Testis (tissue), 5 donors: ENCODE results near the gene EMCN. TPM values are rescaled to one million over a fixed set of nuclear protein-coding genes. Genes with fewer than 3 reads are reported as not detected.

Experiments used
- DNase-seq: peaks from one replicate; pipeline ENCODE4 v3.0.0-alpha.2; 2019
- H3K27ac ChIP-seq, 2 donors: fragments of 200-600 bp; sonication (generic); one replicate each; pipeline ENCODE4 v1.5.1; 2019
- H3K27me3 ChIP-seq: fragments of 200-600 bp; sonication (generic); one replicate; pipeline ENCODE4 v1.5.1; 2019
- H3K36me3 ChIP-seq: fragments of 200-600 bp; sonication (generic); one replicate; pipeline ENCODE4 v1.5.1; 2017; ENCODE audit warnings: low read depth; ENCODE audit errors: missing control alignments
- H3K4me1 ChIP-seq: fragments of 200-600 bp; sonication (generic); one replicate; pipeline ENCODE4 v1.5.1; 2019
- H3K4me3 ChIP-seq, 2 donors: fragments of 200-600 bp; sonication (generic); one replicate each; pipeline ENCODE4 v1.5.1; 2017 to 2019
- H3K9me3 ChIP-seq: fragments of 200-600 bp; sonication (generic); one replicate; pipeline ENCODE4 v1.5.1; 2017
- CTCF ChIP-seq, 3 experiments: fragments of 450-650 bp in 2 of 3; fragments of 200-600 bp in 1 of 3; sonication (generic) in 1 of 3; IDR thresholded peaks; one replicate each; pipeline ENCODE4 v1.5.1; 2016 to 2019; ENCODE audit warnings: antibody characterized with exemption in 3 of 3, mild to moderate bottlenecking in 2 of 3, moderate library complexity in 1 of 3
- POLR2A ChIP-seq: fragments of 450-650 bp; IDR thresholded peaks from one replicate; pipeline ENCODE4 v1.6.1; 2017; ENCODE audit warnings: antibody characterized with exemption, mild to moderate bottlenecking, moderate library complexity
- WGBS, 2 donors: methylation state at CpG; one replicate each; pipeline ENCODE4 v1.1.5; 2018; 5-methylcytosine and 5-hydroxymethylcytosine counted together
- intact Hi-C: fragments of 100-400 bp; cut with DNase I; formaldehyde crosslinking; loops from one replicate; pipeline ENCODE4 v1.15.1; 2023; ENCODE audit warnings: low total_unique reads
- long read RNA-seq, 2 donors: transcript quantifications; one replicate each; lab custom pipeline, GENCODE V29; 2026
- polyA plus RNA-seq: library from polyadenylated mRNA; stranded (reverse); fragments of 350-450 nt; fragmentation: Illumina TruSeq; extraction: RNeasy Lipid Tissue Mini Kit (QIAGEN cat#74804); gene quantifications from one replicate; pipeline ENCODE4 v1.2.3, GENCODE V29; 2014; ENCODE audit warnings: low read depth, low replicate concordance; ENCODE audit not compliant: insufficient read depth
- total RNA-seq, 2 donors: library from RNA; depleted of rRNA; stranded (reverse); fragments of >200 nt; gene quantifications; one replicate each; pipeline ENCODE4 v1.2.3, GENCODE V29; 2016

Gene EMCN
- 1 to 10 TPM; 5.8 to 7.4 TPM for total RNA-seq
- 5.6 TPM for polyA plus RNA-seq
- long read RNA-seq, donor 1, full-length matches to known transcripts = 4 of 4 reads
- long read RNA-seq, donor 1, partial matches to known transcripts = 0 of 4 reads
- long read RNA-seq, donor 1, other reads (novel, unspliced or antisense) = 0 of 4 reads
- long read RNA-seq, donor 2, full-length matches to known transcripts = 3 of 3 reads
- long read RNA-seq, donor 2, partial matches to known transcripts = 0 of 3 reads
- long read RNA-seq, donor 2, other reads (novel, unspliced or antisense) = 0 of 3 reads

- intact Hi-C loops = no loop called here
- 18 to 27% methylated on average over 3 of the region's 3 CpGs for WGBS, 2 donors
- Histone ChIP-seq H3K27ac (no peak within 1 kb of the TSS), H3K36me3 (no peaks in the 10 kb centered on the region), H3K9me3 (no peaks in the 10 kb centered on the region), H3K4me3 (no peak within 1 kb of the TSS), H3K4me1 (no peaks in the 10 kb centered on the region), H3K27me3 (no peaks in the 10 kb centered on the region)
- DNase-seq = no peak
- TF ChIP-seq CTCF (IDR thresholded peaks at IDR 0.05) = no peak
- no peak for TF ChIP-seq POLR2A
These were observed at the start of gene EMCN for GRCh38 chr4:100517864-100518341. EMCN (minus strand) TSS chr4:100518022; CDS start chr4:100517914, 108 bp downstream.

GRCh38 chr4:100566396-100566795 lies 48.6 kb upstream of the EMCN start:
- no peak for DNase-seq
- WGBS, 2 donors = 81 to 84% methylated on average over 3 of the region's 3 CpGs
- Histone ChIP-seq H3K27ac (no peak overlapping the region), H3K9me3 (no peaks in the 10 kb centered on the region), H3K4me3 (no peak overlapping the region), H3K4me1 (no peaks in the 10 kb centered on the region), H3K27me3 (no peaks in the 10 kb centered on the region), H3K36me3 (no peaks in the 10 kb centered on the region)
- intact Hi-C loops = no loop called here
- TF ChIP-seq CTCF (IDR thresholded peaks at IDR 0.05) (no peak), POLR2A (no peak)

- DNase-seq = no peak
- H3K9me3 ChIP-seq = no peaks in the 10 kb centered on the region
- TF ChIP-seq POLR2A = no peak
- no peak for TF ChIP-seq CTCF (IDR thresholded peaks at IDR 0.05)
- no peaks in the 10 kb centered on the region for H3K4me1 ChIP-seq
- intact Hi-C loops = no loop called here
- H3K36me3 ChIP-seq = no peaks in the 10 kb centered on the region
- no peak overlapping the region for H3K4me3 ChIP-seq
- no peak overlapping the region for H3K27ac ChIP-seq
- WGBS, 2 donors = 95 to 97% methylated on average over 2 of the region's 2 CpGs
- no peaks in the 10 kb centered on the region for H3K27me3 ChIP-seq
These were observed 39.5 kb upstream of the EMCN start for GRCh38 chr4:100557306-100557705.

GRCh38 chr4:100555611-100556337 lies 38.0 kb upstream of the EMCN start:
- no peaks in the 10 kb centered on the region for H3K4me1 ChIP-seq
- WGBS, 2 donors = 70 to 75% methylated on average over 2 of the region's 2 CpGs
- intact Hi-C loops = no loop called here
- no peak overlapping the region for H3K4me3 ChIP-seq
- H3K36me3 ChIP-seq = no peaks in the 10 kb centered on the region
- no peak overlapping the region for H3K27ac ChIP-seq
- DNase-seq = no peak
- no peaks in the 10 kb centered on the region for H3K27me3 ChIP-seq
- no peaks in the 10 kb centered on the region for H3K9me3 ChIP-seq
- TF ChIP-seq POLR2A (no peak), CTCF (IDR thresholded peaks at IDR 0.05) (no peak)
